ENCODE data around the gene PLEKHO2.

Gene PLEKHO2

DNA sequence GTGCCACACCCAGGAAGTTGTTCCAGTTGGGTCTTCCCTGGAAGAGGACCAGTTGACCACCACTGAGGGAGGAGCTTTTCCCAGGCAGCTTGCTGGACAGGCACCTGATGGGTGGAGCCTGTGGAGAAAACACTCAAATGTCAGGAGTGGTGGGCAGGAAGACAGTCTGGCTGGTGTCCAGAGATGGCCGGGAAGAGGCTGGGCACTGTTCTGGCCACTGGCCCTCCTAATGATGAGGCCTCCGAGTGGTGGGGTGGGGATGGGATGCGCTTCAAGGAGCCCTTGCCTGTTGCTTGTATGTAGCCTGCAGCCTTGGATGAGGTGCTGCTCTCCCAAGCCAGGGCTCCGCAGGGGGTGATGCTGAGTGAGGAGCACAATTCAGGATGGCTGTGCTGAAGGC, 12.3 kb downstream of the PLEKHO2 start:
- H3K4me3 ChIP-seq (ENCODE audit: low read depth, low read length): no peak overlapping the region
- TF ChIP-seq, protein P1, sequence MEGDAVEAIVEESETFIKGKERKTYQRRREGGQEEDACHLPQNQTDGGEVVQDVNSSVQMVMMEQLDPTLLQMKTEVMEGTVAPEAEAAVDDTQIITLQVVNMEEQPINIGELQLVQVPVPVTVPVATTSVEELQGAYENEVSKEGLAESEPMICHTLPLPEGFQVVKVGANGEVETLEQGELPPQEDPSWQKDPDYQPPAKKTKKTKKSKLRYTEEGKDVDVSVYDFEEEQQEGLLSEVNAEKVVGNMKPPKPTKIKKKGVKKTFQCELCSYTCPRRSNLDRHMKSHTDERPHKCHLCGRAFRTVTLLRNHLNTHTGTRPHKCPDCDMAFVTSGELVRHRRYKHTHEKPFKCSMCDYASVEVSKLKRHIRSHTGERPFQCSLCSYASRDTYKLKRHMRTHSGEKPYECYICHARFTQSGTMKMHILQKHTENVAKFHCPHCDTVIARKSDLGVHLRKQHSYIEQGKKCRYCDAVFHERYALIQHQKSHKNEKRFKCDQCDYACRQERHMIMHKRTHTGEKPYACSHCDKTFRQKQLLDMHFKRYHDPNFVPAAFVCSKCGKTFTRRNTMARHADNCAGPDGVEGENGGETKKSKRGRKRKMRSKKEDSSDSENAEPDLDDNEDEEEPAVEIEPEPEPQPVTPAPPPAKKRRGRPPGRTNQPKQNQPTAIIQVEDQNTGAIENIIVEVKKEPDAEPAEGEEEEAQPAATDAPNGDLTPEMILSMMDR (IDR thresholded peaks at IDR 0.05; ENCODE audit: borderline replicate concordance, insufficient read depth, low read depth, low read length): no peak

DNA sequence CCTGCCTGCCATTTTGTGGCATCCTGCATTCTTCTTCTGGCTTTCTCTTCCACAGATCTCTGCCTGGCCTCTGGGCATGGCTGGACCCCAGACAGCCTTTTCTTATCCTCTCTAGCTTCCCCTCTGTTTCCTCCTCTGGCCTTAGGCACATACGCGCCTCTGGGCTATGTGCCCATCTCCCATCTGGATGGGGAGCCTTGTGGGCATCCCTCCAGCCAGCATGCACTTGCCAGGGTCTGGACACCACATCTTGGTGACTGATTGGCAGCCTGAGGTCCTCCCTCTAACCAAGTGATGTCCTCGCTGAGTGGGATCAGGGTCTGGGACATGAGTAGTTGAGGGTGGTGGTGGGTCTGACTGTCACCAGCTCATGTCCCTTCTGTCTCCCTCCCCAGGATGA, 12.8 kb downstream of the PLEKHO2 start:
- no peak overlapping the region for H3K4me3 ChIP-seq (ENCODE audit: low read depth, low read length)
- TF ChIP-seq, protein P1 (IDR thresholded peaks at IDR 0.05; ENCODE audit: borderline replicate concordance, insufficient read depth, low read depth, low read length): no peak

DNA sequence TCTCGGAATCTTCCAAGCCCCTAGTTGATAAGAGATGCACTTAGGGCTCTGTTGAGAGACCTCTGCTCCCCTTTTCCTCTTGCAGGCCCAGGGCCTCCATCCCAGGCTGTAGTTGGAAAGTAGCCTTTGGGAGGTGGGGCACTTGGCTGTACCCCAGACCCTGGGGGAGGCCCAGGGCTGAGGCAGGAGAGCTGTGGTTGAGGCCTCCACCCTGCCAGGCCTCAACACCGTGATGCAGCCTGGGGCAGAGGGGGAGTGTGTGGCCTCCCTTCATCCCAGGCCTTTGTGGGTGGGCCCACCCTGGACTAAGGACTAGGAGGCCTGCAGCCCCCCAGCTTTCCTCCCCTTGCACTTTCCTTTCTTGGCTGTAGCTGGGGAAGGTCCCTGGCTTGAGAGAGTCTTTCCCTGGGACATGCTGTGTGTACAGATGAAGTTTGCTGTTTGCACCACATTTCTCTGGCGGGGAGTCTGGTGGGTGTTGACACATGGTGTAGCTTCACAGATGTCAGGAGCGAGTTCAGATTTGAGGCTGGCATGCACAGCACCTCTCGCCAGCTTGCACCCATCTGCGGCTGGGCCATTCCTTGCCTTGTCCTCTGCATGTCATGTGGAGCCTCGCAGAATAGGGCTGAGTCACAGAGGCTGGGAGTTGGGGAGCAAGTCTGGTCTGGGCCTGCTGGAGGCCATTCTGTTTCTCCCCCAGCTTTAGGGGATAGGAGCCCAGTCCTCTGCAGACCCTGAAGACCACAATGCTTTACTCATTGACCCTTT, 13.7 kb downstream of the PLEKHO2 start:
- H3K4me3 ChIP-seq (ENCODE audit: low read depth, low read length): no peak overlapping the region
- TF ChIP-seq, protein P1 (IDR thresholded peaks at IDR 0.05; ENCODE audit: borderline replicate concordance, insufficient read depth, low read depth, low read length): no peak

DNA sequence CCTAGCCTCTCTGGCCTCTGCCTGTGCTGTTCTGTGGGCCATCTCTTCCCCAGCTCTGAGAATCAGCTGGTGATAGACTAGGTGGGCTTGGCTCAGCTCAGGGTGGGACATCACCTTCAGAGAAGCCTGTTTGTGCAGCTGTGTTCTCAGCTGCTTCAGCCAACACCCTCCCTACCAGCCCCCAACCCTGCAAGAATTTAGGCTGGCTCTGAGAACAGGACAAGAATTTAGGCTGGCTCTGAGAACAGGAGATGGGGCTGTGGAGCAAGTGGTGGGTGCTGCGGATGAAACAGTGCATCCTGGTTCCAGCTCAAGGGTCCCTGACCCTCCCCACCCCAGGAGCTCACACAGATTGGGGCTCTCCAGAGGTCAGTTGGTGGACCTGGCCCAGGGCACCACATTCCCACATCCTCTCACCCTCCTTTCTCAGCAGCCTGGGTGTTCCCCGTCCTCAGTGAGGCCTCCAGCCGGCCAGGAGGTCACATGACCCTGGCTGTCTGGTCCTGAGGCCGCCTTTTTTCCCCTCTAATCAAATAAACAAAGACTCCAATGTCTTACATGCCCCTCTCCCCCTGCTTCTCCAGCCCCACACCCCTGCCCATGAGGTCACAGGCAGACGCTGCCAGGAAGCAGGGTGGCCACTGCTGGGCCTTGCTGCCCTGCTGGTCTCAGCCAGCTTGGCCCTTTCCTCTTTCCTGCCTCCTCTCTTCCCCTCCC, 14.9 kb downstream of the PLEKHO2 start:
- TF ChIP-seq, protein P1 (IDR thresholded peaks at IDR 0.05; ENCODE audit: borderline replicate concordance, insufficient read depth, low read depth, low read length): no peak
- no peak overlapping the region for H3K4me3 ChIP-seq (ENCODE audit: low read depth, low read length)

DNA sequence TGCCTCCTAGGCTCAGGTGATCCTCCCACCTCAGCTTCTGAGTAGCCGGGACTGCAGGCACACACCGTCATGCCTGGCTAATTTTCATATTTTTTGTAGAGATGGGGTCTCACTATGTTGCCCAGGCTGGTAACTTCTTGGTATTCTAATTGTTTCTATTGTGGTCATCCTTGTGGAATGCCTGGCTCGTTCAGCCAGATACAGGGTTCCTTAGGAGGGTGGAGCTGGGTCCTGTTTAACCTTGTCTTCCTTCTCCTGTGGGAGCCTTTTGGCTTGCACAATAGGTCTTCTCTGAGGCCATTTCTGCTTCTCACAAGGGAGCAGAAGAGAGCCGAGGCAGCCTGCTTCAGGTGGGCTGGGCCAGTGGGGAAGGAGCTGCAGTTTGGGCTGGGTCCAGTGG, 15.7 kb downstream of the PLEKHO2 start:
- no peak overlapping the region for H3K4me3 ChIP-seq (ENCODE audit: low read depth, low read length)
- TF ChIP-seq, protein P1 (IDR thresholded peaks at IDR 0.05; ENCODE audit: borderline replicate concordance, insufficient read depth, low read depth, low read length): no peak

DNA sequence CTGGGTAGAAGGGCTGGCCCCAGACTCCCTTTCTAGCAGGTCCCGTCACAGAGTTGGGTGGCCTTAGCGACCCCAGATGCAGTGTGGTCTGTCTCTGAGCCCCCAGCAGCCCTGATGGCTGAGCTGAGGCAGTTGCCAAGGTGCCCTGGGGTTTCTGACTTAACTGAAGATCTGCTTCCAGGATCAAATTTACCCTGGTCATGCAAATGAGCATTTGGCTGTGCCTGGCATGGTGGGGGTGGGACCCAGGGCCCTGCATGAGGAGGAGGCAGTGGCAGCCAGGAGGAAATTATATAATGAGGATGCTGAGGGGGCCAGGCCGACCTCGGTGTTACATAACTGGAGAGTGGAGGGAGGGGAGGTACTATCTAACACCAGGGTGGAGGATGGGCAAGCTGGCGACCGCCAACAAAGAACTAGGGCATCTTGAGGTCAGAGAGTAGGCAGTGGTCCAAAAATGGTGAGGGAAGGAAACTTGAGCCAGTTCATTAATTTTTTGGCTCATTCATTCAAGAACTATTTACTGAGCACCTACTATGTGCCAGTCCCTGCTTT, 16.4 kb downstream of the PLEKHO2 start:
- TF ChIP-seq, protein P1 (IDR thresholded peaks at IDR 0.05; ENCODE audit: borderline replicate concordance, insufficient read depth, low read depth, low read length): no peak
- H3K4me3 ChIP-seq (ENCODE audit: low read depth, low read length): no peak overlapping the region

Data from GM12875 (cell line).